ENCODE data around the gene MCF2L2.

GRCh38 chr3:183446838-183447205, 18.4 kb upstream of the MCF2L2 start:
- TF ChIP-seq POLR2AphosphoS5 (IDR thresholded peaks at IDR 0.05; ENCODE audit: borderline replicate concordance, low read depth, low read length) (no peak), EZH2 (IDR thresholded peaks at IDR 0.05) (no peak), FOXP2 (optimal IDR thresholded peaks at IDR 0.05; ENCODE audit: control extremely low read depth, extremely low read length, insufficient read depth) (no peak)

Data from SK-N-MC (cell line).